Upper lobe of right lung (tissue), 1 donor: ENCODE data around the gene SPAG6. TPM values are rescaled to one million over a fixed set of nuclear protein-coding genes. Genes with fewer than 3 reads are reported as not detected.
"Not testable (repeated sequence)": the region's sequence is repeated elsewhere in the genome, so short reads cannot be mapped to it uniquely, and the experiment has no call there.

Source experiments
- ATAC-seq: fragments of 200-7000 bp; cut with Tn5 transposase; one replicate; pipeline ENCODE4 v1.9.1; 2020; ENCODE audit warnings: mild to moderate bottlenecking, moderate library complexity
- DNase-seq: peaks from one replicate; pipeline ENCODE4 v3.0.0-alpha.2; 2020
- H3K27ac ChIP-seq: fragments of 200-600 bp; one replicate; pipeline ENCODE4 v1.8.0; 2022
- H3K27me3 ChIP-seq: fragments of 200-600 bp; one replicate; pipeline ENCODE4 v1.8.0; 2022; ENCODE audit warnings: mild to moderate bottlenecking
- H3K36me3 ChIP-seq: fragments of 200-600 bp; one replicate; pipeline ENCODE4 v1.8.0; 2022
- H3K4me1 ChIP-seq: fragments of 200-600 bp; one replicate; pipeline ENCODE4 v1.8.0; 2022
- H3K4me3 ChIP-seq: fragments of 200-600 bp; one replicate; pipeline ENCODE4 v1.8.0; 2022; ENCODE audit warnings: mild to moderate bottlenecking
- H3K9me3 ChIP-seq: fragments of 200-600 bp; one replicate; pipeline ENCODE4 v1.8.0; 2022
- intact Hi-C: fragments of 100-400 bp; cut with DNase I; formaldehyde crosslinking; loops from one replicate; pipeline ENCODE4 v1.11.0; 2022
- total RNA-seq: library from RNA; stranded (reverse); fragmentation: NEBNext Ultra II Directional; extraction: Animal tissue kit (Norgen Biotek cat#: 25700); gene quantifications from one replicate; pipeline ENCODE4 v1.2.1, GENCODE V29; 2021
- TF ChIP-seq, protein P1 (sequence below): fragments of 200-600 bp; IDR thresholded peaks from one replicate; pipeline ENCODE4 v1.8.0; 2022; ENCODE audit warnings: antibody characterized with exemption
- donor health status: DM: no; HTN: yes; CAD: no; lungs with severe emphysema.

Gene SPAG6
- total RNA-seq, 1 donor from 2014 or later: not detected

DNA sequence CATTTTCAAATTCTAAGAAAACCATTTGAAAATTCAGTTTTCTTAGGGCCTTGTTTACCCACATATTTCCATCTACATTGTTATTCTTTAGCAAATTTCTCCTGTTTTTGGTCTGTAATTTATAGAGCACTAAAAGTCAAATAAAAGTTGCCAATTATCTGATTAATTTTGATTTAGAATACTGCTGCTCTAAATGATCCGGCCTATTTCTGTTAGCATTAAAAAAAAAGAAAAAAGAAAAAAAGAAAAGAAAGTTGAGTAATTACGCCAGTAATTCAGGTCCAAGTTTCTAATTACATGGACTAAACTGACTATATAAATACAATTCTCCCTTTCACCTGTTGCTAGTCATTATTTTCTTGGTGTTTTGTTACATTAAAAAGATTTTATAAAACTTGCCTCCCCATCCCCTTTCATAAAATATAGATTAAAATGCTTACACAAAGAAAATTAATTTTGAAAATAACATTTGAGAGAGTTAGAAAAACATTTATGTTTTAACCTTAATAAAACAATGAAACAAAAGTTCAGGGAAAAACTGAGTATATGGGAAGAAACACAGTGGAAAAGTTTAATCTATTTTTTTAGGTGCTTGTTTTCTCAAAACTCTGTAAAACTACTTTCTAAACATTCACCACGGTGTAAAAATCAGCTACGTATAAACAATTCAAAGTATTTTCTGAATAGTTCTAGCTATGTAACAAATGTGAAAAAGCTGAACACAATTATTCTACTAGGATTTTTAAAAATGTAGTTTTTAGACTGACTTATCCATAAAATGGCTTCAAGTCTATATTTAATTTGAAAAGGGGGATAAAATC is 35.9 kb upstream of the SPAG6 start:
- no peaks in the 10 kb centered on the region for H3K4me1 ChIP-seq
- no peak overlapping the region for H3K4me3 ChIP-seq
- TF ChIP-seq, protein P1, sequence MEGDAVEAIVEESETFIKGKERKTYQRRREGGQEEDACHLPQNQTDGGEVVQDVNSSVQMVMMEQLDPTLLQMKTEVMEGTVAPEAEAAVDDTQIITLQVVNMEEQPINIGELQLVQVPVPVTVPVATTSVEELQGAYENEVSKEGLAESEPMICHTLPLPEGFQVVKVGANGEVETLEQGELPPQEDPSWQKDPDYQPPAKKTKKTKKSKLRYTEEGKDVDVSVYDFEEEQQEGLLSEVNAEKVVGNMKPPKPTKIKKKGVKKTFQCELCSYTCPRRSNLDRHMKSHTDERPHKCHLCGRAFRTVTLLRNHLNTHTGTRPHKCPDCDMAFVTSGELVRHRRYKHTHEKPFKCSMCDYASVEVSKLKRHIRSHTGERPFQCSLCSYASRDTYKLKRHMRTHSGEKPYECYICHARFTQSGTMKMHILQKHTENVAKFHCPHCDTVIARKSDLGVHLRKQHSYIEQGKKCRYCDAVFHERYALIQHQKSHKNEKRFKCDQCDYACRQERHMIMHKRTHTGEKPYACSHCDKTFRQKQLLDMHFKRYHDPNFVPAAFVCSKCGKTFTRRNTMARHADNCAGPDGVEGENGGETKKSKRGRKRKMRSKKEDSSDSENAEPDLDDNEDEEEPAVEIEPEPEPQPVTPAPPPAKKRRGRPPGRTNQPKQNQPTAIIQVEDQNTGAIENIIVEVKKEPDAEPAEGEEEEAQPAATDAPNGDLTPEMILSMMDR: no peak
- no peaks in the 10 kb centered on the region for H3K27me3 ChIP-seq
- no peak for ATAC-seq
- no peak for DNase-seq
- H3K36me3 ChIP-seq: no peaks in the 10 kb centered on the region
- intact Hi-C loops: no loop called here
- no peaks in the 10 kb centered on the region for H3K9me3 ChIP-seq
- no peak overlapping the region for H3K27ac ChIP-seq

DNA sequence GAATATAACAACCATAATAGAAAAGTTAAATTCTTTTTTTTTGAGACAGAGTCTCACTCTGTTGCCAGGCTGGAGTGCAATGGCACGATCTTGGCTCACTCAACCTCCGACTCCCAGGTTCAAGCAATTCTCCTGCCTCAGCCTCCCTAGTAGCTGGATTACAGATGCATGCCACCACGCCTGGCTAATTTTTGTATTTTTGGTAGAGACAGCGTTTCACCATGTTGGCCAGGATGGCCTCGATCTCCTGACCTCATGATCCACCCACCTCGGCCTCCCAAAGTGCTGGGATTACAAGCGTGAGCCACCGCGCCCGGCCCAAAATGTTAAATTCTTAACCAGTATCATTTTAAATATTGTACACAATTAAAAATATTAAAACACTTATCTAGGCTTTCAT is 35.3 kb upstream of the SPAG6 start:
- H3K4me3 ChIP-seq, intact Hi-C loops, H3K4me1 ChIP-seq: not testable (repeated sequence)

DNA sequence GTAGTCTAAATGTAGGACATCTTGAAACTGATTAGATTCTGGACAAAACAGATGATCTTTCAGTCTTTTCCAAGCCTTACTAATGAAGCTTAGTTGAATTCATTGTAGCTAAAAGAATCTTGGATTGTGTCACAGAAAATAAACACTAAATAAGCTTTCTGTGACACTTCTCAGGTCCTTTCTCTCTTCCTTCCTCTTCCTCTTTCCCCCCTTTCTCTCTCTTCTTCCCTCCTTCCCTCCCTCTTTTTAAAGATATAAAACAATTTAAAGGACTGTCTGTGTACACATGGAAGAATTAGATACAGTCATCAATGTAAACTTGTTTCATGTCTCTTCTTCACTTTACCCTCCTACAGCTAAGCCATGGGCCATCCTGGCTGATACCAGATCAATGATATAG is 34.4 kb upstream of the SPAG6 start:
- no peak overlapping the region for H3K4me3 ChIP-seq
- no peak overlapping the region for H3K27ac ChIP-seq
- no peaks in the 10 kb centered on the region for H3K9me3 ChIP-seq
- DNase-seq (no peak), ATAC-seq (no peak)
- H3K4me1 ChIP-seq: peaks cover 7% of the 10 kb centered on the region
- no peaks in the 10 kb centered on the region for H3K27me3 ChIP-seq
- no peaks in the 10 kb centered on the region for H3K36me3 ChIP-seq
- intact Hi-C loops: no loop called here
- TF ChIP-seq, protein P1: no peak

More for the DNA sequence above, 35.3 kb upstream of the SPAG6 start:
- H3K9me3 ChIP-seq, DNase-seq, ATAC-seq, H3K27me3 ChIP-seq, H3K36me3 ChIP-seq, H3K27ac ChIP-seq: not testable (repeated sequence)

DNA sequence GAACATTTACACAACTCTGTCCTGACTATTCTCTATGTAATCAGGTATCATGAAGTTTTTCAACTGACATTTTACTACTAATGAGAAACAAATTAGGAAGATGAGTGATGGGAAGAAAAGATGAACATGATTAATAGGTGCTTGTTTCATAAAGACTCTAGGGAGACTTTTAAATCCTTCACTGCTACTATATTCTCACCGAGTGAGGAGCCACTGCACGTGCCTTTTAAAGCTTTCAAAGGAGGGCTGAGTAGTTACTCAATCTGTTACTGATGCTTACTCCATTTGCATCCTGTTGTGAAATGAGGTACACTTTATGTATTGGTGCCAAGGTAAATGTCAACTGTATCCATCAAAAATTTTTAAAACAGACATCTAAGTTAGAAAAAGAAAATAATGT is 30.4 kb upstream of the SPAG6 start:
- Histone ChIP-seq H3K36me3 (no peaks in the 10 kb centered on the region), H3K27me3 (no peaks in the 10 kb centered on the region), H3K9me3 (no peaks in the 10 kb centered on the region), H3K27ac (no peak overlapping the region), H3K4me3 (no peak overlapping the region), H3K4me1 (peaks cover 24% of the 10 kb centered on the region)
- intact Hi-C loops: no loop called here
- ATAC-seq (no peak), DNase-seq (no peak)
- TF ChIP-seq, protein P1: no peak

DNA sequence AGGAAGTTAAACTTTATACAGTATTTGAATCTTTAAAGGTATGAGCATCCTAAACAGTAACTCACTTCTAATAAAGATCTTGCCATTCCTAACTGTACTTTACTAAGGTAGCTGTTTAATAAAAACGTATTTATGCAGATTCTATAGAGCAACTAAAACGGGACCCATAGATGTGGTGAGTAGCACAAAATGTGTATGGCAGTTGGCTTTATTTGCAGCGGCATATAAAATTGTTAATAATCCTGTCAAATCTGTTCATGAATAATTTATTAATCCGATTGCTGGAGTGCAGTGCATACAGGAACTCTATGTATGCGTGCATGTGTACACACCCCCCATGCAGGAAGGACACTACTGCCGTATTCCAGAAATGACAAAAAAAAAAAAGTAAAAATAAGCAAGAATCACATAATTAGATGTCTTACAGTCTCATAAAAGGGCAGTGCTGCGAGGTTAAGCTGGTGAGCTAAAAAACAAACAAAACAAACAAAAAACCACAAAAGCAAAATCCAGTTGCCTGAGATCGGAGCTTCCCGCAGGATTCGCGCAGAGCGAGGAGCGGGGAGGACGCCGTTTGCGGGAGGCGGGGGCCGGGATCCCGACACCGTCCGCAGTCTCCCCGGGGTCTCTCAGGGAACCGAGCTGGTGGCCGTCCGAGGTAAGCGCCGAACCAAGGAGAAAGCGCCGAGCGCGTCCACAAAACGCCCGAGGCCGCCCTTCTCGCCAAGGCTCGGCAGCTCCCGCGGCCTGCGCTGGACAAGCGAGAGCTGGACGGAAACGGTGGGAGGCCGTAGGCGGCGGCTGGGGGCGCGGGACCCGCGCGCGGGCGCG is 29.6 kb upstream of the SPAG6 start:
- Histone ChIP-seq H3K36me3 (no peaks in the 10 kb centered on the region), H3K4me1 (peaks cover 27% of the 10 kb centered on the region), H3K9me3 (no peaks in the 10 kb centered on the region), H3K27me3 (no peaks in the 10 kb centered on the region), H3K27ac (peak overlapping the region; percentile 95), H3K4me3 (peak overlapping the region; percentile 91)
- DNase-seq: no peak
- TF ChIP-seq, protein P1: no peak
- intact Hi-C loops: no loop called here
- ATAC-seq: no peak
